HepG2 (cell line): ENCODE data around the gene GAS2L1. TPM values are rescaled to one million over a fixed set of nuclear protein-coding genes. Genes with fewer than 3 reads are reported as not detected.

Experiments used
- AHDC1 ChIP-seq: sonication (generic); formaldehyde crosslinking; IDR thresholded peaks from 2 replicates; pipeline ENCODE4 v1.5.1; 2020; ENCODE audit warnings: mild to moderate bottlenecking, missing genetic modification reagents, borderline replicate concordance
- AKNA ChIP-seq: sonication (generic); formaldehyde crosslinking; IDR thresholded peaks from 2 replicates; pipeline ENCODE4 v1.4.0; 2020; ENCODE audit warnings: missing genetic modification reagents, borderline replicate concordance
- HMGXB3 ChIP-seq: sonication (generic); formaldehyde crosslinking; IDR thresholded peaks from 2 replicates; pipeline ENCODE4 v1.4.0; 2020; ENCODE audit warnings: missing genetic modification reagents, borderline replicate concordance
- SOX6 ChIP-seq, 2 experiments: fragments of 450-650 bp in 1 of 2; sonication (generic) in 1 of 2; formaldehyde crosslinking in 1 of 2; IDR thresholded peaks; 2 replicates each; pipeline versions ENCODE4 v1.4.0 to v1.6.1; 2017 to 2020; ENCODE audit warnings: antibody characterized with exemption in 1 of 2, mild to moderate bottlenecking in 1 of 2, missing genetic modification reagents in 1 of 2
- THAP8 ChIP-seq: sonication (generic); formaldehyde crosslinking; IDR thresholded peaks from 2 replicates; pipeline ENCODE4 v1.5.1; 2020; ENCODE audit warnings: missing genetic modification reagents, mild to moderate bottlenecking, borderline replicate concordance
- TOPORS ChIP-seq: sonication (generic); formaldehyde crosslinking; IDR thresholded peaks from 2 replicates; pipeline ENCODE4 v1.8.0; 2023; ENCODE audit warnings: mild to moderate bottlenecking, missing genetic modification reagents
- ZKSCAN8 ChIP-seq: IDR thresholded peaks from 2 replicates; pipeline ENCODE4 v1.6.1; 2016; ENCODE audit warnings: borderline replicate concordance, missing genetic modification reagents, missing compliant biosample characterization
- ZNF234 ChIP-seq: sonication (generic); formaldehyde crosslinking; conservative IDR thresholded peaks from 2 replicates; pipeline ENCODE4 v1.5.1; 2020; ENCODE audit warnings: mild to moderate bottlenecking, missing genetic modification reagents
- ZNF263 ChIP-seq: sonication (generic); formaldehyde crosslinking; IDR thresholded peaks from 2 replicates; pipeline ENCODE4 v1.4.0; 2020; ENCODE audit warnings: missing genetic modification reagents
- ZNF317 ChIP-seq: sonication (generic); formaldehyde crosslinking; IDR thresholded peaks from 2 replicates; pipeline ENCODE4 v1.5.0; 2020; ENCODE audit warnings: mild to moderate bottlenecking, missing genetic modification reagents
- ZNF768 ChIP-seq: sonication (generic); formaldehyde crosslinking; IDR thresholded peaks from 2 replicates; pipeline ENCODE4 v1.4.0; 2020; ENCODE audit warnings: missing genetic modification reagents
- ZNF775 ChIP-seq: sonication (generic); formaldehyde crosslinking; IDR thresholded peaks from 2 replicates; pipeline ENCODE4 v1.4.0; 2020; ENCODE audit warnings: missing genetic modification reagents, mild to moderate bottlenecking, moderate library complexity, borderline replicate concordance
- polyA plus RNA-seq, 8 experiments: library from polyadenylated mRNA; depleted of rRNA in 3 of 8; stranded (reverse) in 7 of 8; unstranded in 1 of 8; fragments of >200 nt; fragmentation: Illumina TruSeq in 4 of 8; extraction: Trizol in 4 of 8; gene quantifications; 2 replicates each; pipeline versions ENCODE4 v1.2.1 to v1.2.3, GENCODE V29; 2011 to 2016; ENCODE audit warnings: low read depth in 4 of 8, missing spikeins in 1 of 8, mixed read lengths in 1 of 8; ENCODE audit not compliant: insufficient read depth in 1 of 8
- total RNA-seq, 5 experiments: library from RNA; depleted of rRNA; stranded (reverse); fragments of >200 nt; fragmentation: Illumina TruSeq; extraction: Trizol; gene quantifications; 2 replicates each; pipeline ENCODE4 v1.2.3, GENCODE V29; 2016; ENCODE audit warnings: low read depth in 1 of 5

The GAS2L1 gene
- total and polyA plus RNA-seq, 2 of the 13 experiments (the other 11 are each of a cell fraction or from before 2014, with no cell fraction given), result 1.8 to 3.3 TPM

- TF ChIP-seq AKNA (CRISPR knock-in tag) (no peak), SOX6 (IDR thresholded peaks at IDR 0.05) (no peak), SOX6 (CRISPR knock-in tag; IDR thresholded peaks at IDR 0.05) (no peak), THAP8 (CRISPR knock-in tag) (no peak), HMGXB3 (no peak), ZNF768 (CRISPR knock-in tag) (no peak), AHDC1 (CRISPR knock-in tag) (no peak), ZNF317 (CRISPR knock-in tag) (no peak), ZKSCAN8 (CRISPR knock-in tag) (no peak), TOPORS (CRISPR knock-in tag) (no peak), ZNF775 (CRISPR knock-in tag) (no peak), ZNF234 (CRISPR knock-in tag) (no peak), ZNF263 (no peak)
Observed at GRCh38 chr22:29316141-29316828, 9.8 kb downstream of the GAS2L1 start (continued).
